HEK293T (cell line): ENCODE results near the gene TTC16.

Experiments
- CTCF ChIA-PET: fragments of 350-600 bp; formaldehyde crosslinking; extraction: SDS; loops from one replicate; lab custom pipeline; 2021; ENCODE audit warnings: antibody characterized with exemption, inconsistent platforms; lab: Yijun Ruan, JAX
- POLR2A ChIA-PET: fragments of 350-600 bp; formaldehyde crosslinking; extraction: SDS; loops from one replicate; lab custom pipeline; 2020; ENCODE audit warnings: antibody characterized with exemption, inconsistent platforms; lab: Yijun Ruan, JAX
- DNase-seq: peaks from one replicate; pipeline ENCODE4 v3.0.0; 2012; ENCODE audit warnings: mixed read lengths; ENCODE audit errors: extremely low spot score
- ARNT ChIP-seq: fragments of 450-650 bp; IDR thresholded peaks from 2 replicates; pipeline ENCODE4 v1.6.1; 2017; ENCODE audit warnings: mild to moderate bottlenecking
- BHLHE40 ChIP-seq: fragments of 450-650 bp; IDR thresholded peaks from 2 replicates; pipeline ENCODE4 v1.6.1; 2016; ENCODE audit warnings: mild to moderate bottlenecking, moderate library complexity, borderline replicate concordance
- CTBP1 ChIP-seq: fragments of 450-650 bp; IDR thresholded peaks from 2 replicates; pipeline ENCODE4 v1.6.1; 2016; ENCODE audit warnings: borderline replicate concordance
- ELF4 ChIP-seq: fragments of 450-650 bp; IDR thresholded peaks from 2 replicates; pipeline ENCODE4 v1.6.1; 2017; ENCODE audit warnings: antibody characterized with exemption
- FOXA1 ChIP-seq: fragments of 450-650 bp; IDR thresholded peaks from 2 replicates; pipeline ENCODE4 v1.6.1; 2016; ENCODE audit warnings: mild to moderate bottlenecking
- FOXK2 ChIP-seq: fragments of 450-650 bp; IDR thresholded peaks from 2 replicates; pipeline ENCODE4 v1.6.1; 2016; ENCODE audit warnings: mild to moderate bottlenecking
- FOXM1 ChIP-seq: fragments of 450-650 bp; IDR thresholded peaks from 2 replicates; pipeline ENCODE4 v1.6.1; 2017; ENCODE audit warnings: mild to moderate bottlenecking, borderline replicate concordance
- HDGF ChIP-seq: fragments of 450-650 bp; IDR thresholded peaks from 2 replicates; pipeline ENCODE4 v1.6.1; 2017; ENCODE audit warnings: antibody characterized with exemption, borderline replicate concordance
- L3MBTL2 ChIP-seq: fragments of 450-650 bp; conservative IDR thresholded peaks from 2 replicates; pipeline ENCODE4 v1.6.1; 2016; ENCODE audit warnings: mild to moderate bottlenecking
- LEF1 ChIP-seq: fragments of 450-650 bp; IDR thresholded peaks from 2 replicates; pipeline ENCODE4 v1.6.1; 2017; ENCODE audit warnings: mild to moderate bottlenecking, borderline replicate concordance
- NFRKB ChIP-seq: fragments of 450-650 bp; IDR thresholded peaks from 2 replicates; pipeline ENCODE4 v1.6.1; 2016; ENCODE audit warnings: mild to moderate bottlenecking, moderate library complexity
- SP1 ChIP-seq: fragments of 450-650 bp; IDR thresholded peaks from 2 replicates; pipeline ENCODE4 v1.6.1; 2017
- SUZ12 ChIP-seq: fragments of 450-650 bp; IDR thresholded peaks from 2 replicates; pipeline ENCODE4 v1.6.1; 2016; ENCODE audit warnings: mild to moderate bottlenecking
- TARDBP ChIP-seq: fragments of 450-650 bp; IDR thresholded peaks from 2 replicates; pipeline ENCODE4 v1.6.1; 2016
- ZNF384 ChIP-seq: fragments of 450-650 bp; IDR thresholded peaks from 2 replicates; pipeline ENCODE4 v1.6.1; 2016
- TF ChIP-seq, protein P1 (sequence below): fragments of 450-650 bp; IDR thresholded peaks from 2 replicates; pipeline ENCODE4 v1.6.1; 2016

Gene TTC16

DNA sequence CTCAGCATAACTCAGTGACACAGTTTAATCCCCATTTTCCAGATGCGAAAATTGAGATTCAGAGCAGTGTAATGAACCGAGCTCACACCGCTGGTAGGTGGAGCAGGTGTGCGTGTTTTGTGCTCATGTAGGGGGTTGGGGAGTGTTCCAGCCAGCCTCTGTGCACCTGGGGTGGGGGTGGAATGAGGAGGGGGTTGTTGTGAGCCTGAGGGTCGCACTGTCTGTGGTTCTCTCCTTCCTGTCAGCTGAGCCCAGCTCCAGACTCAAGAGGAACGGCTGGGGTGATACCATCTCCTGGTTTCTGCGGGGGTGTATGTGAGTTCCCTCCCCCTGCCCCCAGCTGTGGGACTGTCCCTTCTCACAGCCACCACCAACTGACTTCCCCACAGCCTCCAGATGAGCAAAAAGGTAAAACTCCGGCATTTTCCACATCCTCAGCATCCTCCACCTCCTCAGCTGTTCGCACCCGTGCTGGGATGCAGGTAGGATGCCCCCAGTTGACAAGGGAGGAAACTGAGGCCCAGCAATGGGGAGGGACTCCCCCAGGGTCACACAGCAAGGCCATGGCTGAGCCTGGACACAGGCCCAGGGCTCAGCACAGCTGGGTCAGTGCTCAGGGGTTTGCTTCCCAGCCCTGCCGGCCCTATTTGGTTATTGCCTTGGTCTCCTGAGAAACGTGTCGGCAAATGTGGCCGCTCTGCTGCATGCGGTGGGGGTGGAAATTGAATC lies 60.5 kb downstream of the TTC16 start:
- no peak for DNase-seq
- CTCF ChIA-PET, result no interaction called here
- POLR2A ChIA-PET, result no interaction called here
- TF ChIP-seq SUZ12, result no peak
- TF ChIP-seq CTBP1, result no peak
- no peak for TF ChIP-seq FOXA1
- TF ChIP-seq HDGF, result no peak
- no peak for TF ChIP-seq FOXK2
- TF ChIP-seq ELF4, result no peak

DNA sequence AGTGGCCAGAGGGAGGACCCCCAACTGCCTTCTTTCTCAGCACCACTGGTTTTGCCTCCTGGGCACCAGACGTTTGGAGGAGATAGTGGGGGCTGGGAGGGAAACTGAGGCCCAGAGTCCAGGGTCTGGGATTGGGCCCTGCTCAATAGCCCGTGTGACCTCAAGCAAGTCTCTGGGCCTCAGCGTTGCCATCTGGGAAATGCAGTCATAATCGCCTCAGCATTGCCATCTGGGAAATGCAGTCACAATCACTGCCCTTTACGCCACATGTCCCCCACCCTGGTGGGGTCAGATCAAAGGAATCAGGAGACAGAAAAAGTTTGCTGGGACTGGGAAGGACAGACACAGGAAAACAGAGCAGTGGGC lies 61.0 kb downstream of the TTC16 start:
- POLR2A ChIA-PET, result no interaction called here
- CTCF ChIA-PET, result no interaction called here
- TF ChIP-seq LEF1 (no peak), NFRKB (no peak), ARNT (no peak), SUZ12 (no peak), FOXK2 (no peak), SP1 (no peak), FOXA1 (no peak), CTBP1 (no peak), TARDBP (no peak), L3MBTL2 (no peak), FOXM1 (no peak), HDGF (no peak)
- TF ChIP-seq, protein P1, sequence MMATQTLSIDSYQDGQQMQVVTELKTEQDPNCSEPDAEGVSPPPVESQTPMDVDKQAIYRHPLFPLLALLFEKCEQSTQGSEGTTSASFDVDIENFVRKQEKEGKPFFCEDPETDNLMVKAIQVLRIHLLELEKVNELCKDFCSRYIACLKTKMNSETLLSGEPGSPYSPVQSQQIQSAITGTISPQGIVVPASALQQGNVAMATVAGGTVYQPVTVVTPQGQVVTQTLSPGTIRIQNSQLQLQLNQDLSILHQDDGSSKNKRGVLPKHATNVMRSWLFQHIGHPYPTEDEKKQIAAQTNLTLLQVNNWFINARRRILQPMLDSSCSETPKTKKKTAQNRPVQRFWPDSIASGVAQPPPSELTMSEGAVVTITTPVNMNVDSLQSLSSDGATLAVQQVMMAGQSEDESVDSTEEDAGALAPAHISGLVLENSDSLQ, result no peak
- DNase-seq, result no peak

DNA sequence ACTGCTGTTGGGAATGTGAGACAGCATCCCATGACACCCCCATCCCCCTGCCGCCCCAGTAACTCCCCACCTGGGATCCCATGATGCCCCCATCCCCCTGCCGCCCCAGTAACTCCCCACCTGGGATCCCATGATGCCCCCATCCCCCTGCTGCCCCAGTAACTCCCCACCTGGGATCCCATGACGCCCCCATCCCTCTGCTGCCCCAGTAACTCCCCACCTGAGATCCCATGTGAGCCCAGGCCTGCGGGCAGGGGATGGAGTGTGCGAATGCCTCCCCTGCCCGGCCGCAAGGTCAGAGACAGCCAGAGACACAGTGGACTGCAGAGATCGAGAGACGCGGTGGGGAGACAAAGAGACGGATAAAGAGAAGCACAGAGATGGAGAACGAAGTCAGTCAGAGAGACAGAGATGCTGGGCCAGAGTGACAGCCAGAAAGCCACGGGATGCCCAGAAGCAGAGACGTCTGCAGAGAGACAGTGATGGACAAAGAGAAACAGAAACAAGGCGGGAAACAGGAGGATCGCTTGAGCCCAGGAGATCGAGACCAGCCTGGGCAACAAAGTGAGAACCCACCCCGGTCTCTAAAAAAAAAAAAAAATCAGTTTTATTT lies 61.6 kb downstream of the TTC16 start:
- CTCF ChIA-PET, result no interaction called here
- DNase-seq, result no peak
- TF ChIP-seq NFRKB (no peak), LEF1 (no peak), HDGF (no peak), FOXM1 (no peak), ZNF384 (no peak), L3MBTL2 (no peak)
- POLR2A ChIA-PET, result no interaction called here

DNA sequence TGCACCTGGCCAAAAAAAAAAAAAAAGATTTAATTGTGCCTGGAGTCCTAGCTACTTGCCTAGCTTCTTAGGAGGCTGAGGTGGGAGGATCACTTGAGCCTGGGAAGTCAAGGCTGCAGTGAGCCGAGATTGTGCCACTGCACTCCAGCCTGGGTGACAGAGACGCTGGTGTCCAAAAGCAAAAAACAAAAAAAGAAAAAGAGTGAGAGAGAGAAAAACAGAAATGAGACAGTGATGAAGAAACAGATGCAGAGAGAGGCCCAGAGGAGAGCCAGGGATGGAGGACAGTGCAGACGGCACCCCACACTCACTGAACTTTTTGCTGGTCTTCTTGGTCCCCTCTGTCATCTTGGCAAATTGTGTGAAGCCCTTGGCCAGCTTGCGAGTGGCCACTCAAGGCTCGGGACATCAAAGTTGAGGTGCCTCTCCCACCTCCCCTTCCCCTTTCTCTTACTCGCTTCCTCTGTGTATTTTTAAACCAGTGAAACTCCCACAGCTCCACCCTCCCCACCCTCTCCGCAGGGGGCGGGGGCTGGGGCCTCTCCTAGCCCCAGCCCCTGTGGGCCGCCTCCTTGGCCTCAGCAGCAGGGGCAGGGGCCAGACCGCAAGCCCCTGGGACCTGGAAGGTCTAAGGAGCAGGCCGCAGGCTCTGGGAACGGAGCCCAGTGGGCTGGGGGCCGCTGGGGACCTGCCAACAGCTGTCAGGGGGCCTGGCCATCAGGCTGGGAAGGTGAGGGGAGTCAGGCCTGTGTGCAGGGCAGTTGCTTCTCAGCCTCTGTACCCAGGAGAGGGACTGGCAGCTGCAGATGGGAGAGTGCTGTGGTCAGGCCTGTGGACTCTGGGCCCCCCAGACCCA lies 62.6 kb downstream of the TTC16 start, which contains the start of gene SH2D3C:
SH2D3C (minus strand) TSS at position 387 of the 856 bp plus-strand sequence; CDS start at position 348, 39 bp downstream.
- TF ChIP-seq ARNT, result no peak
- TF ChIP-seq FOXM1, result no peak
- no peak for TF ChIP-seq SP1
- TF ChIP-seq CTBP1, result no peak
- no peak for TF ChIP-seq TARDBP
- TF ChIP-seq ZNF384, result no peak
- no peak for TF ChIP-seq SUZ12
- no peak for TF ChIP-seq L3MBTL2
- TF ChIP-seq, protein P1, result no peak
- no peak for TF ChIP-seq FOXA1
- TF ChIP-seq BHLHE40, result no peak
- TF ChIP-seq ELF4, result no peak
- no peak for TF ChIP-seq LEF1
- no peak for TF ChIP-seq NFRKB
- TF ChIP-seq HDGF, result no peak
- TF ChIP-seq FOXK2, result no peak
- ChIA-PET POLR2A (no interaction called here), CTCF (interaction anchor here (0.6 to 1.5 kb wide), 2 partner anchors 44 to 335 kb away, joined by 4 read pairs; partner anchors contain the start of gene TOR2A)
- DNase-seq, result no peak

DNA sequence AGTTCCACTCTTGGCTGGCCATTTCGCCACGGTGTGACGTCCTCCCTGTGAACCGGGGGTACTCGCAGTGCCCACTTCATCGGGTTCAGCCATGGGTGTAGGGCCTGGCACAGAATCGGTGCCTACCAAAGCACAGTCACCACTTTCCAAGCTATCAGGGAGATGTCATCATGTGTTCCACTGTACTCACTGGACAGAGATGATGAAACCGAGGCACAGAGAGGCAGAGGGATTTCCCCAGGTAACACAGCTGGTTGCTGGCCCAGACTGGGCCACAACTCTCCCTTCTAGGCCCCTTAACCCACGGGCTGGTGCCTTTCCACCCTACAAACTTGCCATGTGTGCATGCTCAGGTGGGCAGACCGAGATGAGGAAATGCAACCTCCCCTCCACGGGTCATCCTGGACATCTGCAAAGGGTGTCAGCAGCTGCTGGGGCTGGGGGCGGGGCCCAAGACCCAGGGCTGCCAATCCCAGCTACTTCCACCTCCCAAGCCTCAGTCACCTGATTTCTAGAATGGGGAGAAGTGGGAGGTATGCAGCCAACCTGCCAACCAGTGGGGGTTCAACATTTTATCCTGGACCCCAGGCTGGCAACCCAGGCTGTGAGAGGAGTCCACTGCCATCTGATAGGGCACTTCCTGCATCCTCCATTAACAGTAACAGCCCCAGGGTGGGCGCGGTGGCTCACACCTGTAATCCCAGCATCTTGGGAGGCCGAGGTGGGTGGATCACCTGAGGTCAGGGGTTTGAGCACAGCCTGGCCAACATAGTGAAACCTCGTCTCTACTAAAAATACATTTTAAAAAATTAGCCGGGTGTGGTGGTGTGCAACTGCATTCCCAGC lies 63.5 kb downstream of the TTC16 start:
- no peak for DNase-seq
- ChIA-PET POLR2A (no interaction called here), CTCF (interaction anchor here (0.6 to 1.5 kb wide), 2 partner anchors 45 to 334 kb away, joined by 4 read pairs; partner anchors contain the start of gene TOR2A)
- TF ChIP-seq LEF1 (no peak), ELF4 (no peak), L3MBTL2 (no peak), HDGF (no peak)
- TF ChIP-seq, protein P1, result no peak
